HCT116 (cell line): ENCODE results near the gene TESK1. TPM values are rescaled to one million over a fixed set of nuclear protein-coding genes. Genes with fewer than 3 reads are reported as not detected.

ENCODE experiments used
- ATAC-seq: fragments of 200-7000 bp; cut with Tn5 transposase; 2 replicates; pipeline ENCODE4 v1.9.1; 2020; ENCODE audit warnings: mild to moderate bottlenecking, moderate library complexity
- BruUV-seq: library from RNA; stranded (reverse); fragments of 400-500 nt; replicated peaks from 2 replicates; lab custom pipeline; 2021; lab: Mats Ljungman, UMichigan
- CTCF ChIA-PET: fragments of 300-600 bp; sonication (Branson Sonifier 250); formaldehyde crosslinking; loops from one replicate; lab custom pipeline; 2021; ENCODE audit warnings: antibody characterized with exemption; lab: Charles Lee
- POLR2A ChIA-PET: fragments of 300-600, 350-600 bp; sonication (Branson Sonifier 250); formaldehyde crosslinking; loops from one replicate; lab custom pipeline; 2021; ENCODE audit warnings: antibody characterized with exemption; lab: Charles Lee
- RAD21 ChIA-PET, 2 experiments: fragments of 300-600 bp; sonication (Branson Sonifier 250); formaldehyde crosslinking; loops; one replicate each; lab custom pipeline; 2023; ENCODE audit warnings: low total read pairs in 2 of 2; ENCODE audit not compliant: uncharacterized antibody in 2 of 2, unreplicated experiment in 2 of 2, low non-redundant PET in 1 of 2; lab: Charles Lee
- DNase-seq: peaks from one replicate; pipeline ENCODE4 v3.0.0-alpha.2; 2010; ENCODE audit warnings: low read depth, low spot score
- H2AFZ ChIP-seq: fragments of 200-600 bp; shearing (Covaris generic), sonication (generic); 2 replicates; pipeline ENCODE4 v1.6.1; 2017; ENCODE audit warnings: low read depth, mixed run types, mixed read lengths, antibody characterized with exemption, low read length; ENCODE audit not compliant: poor library complexity, severe bottlenecking
- H3K27ac ChIP-seq: 2 replicates; pipeline ENCODE4 v1.5.1; 2012; ENCODE audit warnings: low read depth, low read length
- H3K27me3 ChIP-seq: fragments of 200-600 bp; sonication (generic); 2 replicates; pipeline ENCODE4 v1.6.1; 2016; ENCODE audit warnings: mixed run types, low read length, mixed read lengths; ENCODE audit not compliant: insufficient read depth
- H3K36me3 ChIP-seq, 2 experiments: fragments of 200-500 bp in 1 of 2; fragments of 200-600 bp in 1 of 2; sonication (Bioruptor generic) in 1 of 2; sonication (generic) in 1 of 2; 2 replicates each; pipeline versions ENCODE4 v1.5.1 to v1.6.1; 2014 to 2016; ENCODE audit warnings: low read length in 2 of 2, inconsistent platforms in 1 of 2, mixed read lengths in 1 of 2, mixed run types in 1 of 2; ENCODE audit not compliant: insufficient read depth in 2 of 2, control insufficient read depth in 1 of 2
- H3K4me1 ChIP-seq, 2 experiments: fragments of 200-600 bp in 1 of 2; sonication (generic) in 1 of 2; 2 replicates each; pipeline versions ENCODE4 v1.5.1 to v1.6.1; 2012 to 2017; ENCODE audit warnings: low read length in 2 of 2, inconsistent platforms in 1 of 2, mild to moderate bottlenecking in 1 of 2, mixed read lengths in 1 of 2, mixed run types in 1 of 2, moderate library complexity in 1 of 2; ENCODE audit not compliant: insufficient read depth in 2 of 2, control insufficient read depth in 1 of 2
- H3K4me2 ChIP-seq: fragments of 200-600 bp; sonication (generic); 2 replicates; pipeline ENCODE4 v1.6.1; 2017; ENCODE audit warnings: mixed run types, low read length, mixed read lengths
- H3K4me3 ChIP-seq, 2 experiments: fragments of 200-600 bp in 1 of 2; sonication (generic) in 1 of 2; replicated peaks in 1 of 2; 2 replicates each; pipeline ENCODE4 v1.5.1; 2011 to 2016; ENCODE audit warnings: low read length in 2 of 2, control low read depth in 1 of 2, low read depth in 1 of 2, mild to moderate bottlenecking in 1 of 2, mixed read lengths in 1 of 2, mixed run types in 1 of 2
- H3K79me2 ChIP-seq: fragments of 200-600 bp; sonication (generic); 2 replicates; pipeline ENCODE4 v1.6.1; 2017; ENCODE audit warnings: mild to moderate bottlenecking, mixed run types, low read length, moderate library complexity, mixed read lengths; ENCODE audit not compliant: insufficient read depth
- H3K9ac ChIP-seq: fragments of 200-600 bp; sonication (generic); 2 replicates; pipeline ENCODE4 v1.6.1; 2016; ENCODE audit warnings: low read length, mixed read lengths
- H3K9me2 ChIP-seq: fragments of 200-600 bp; sonication (generic), shearing (Covaris generic); 2 replicates; pipeline ENCODE4 v1.6.1; 2017; ENCODE audit warnings: mixed run types, mild to moderate bottlenecking, moderate library complexity; ENCODE audit not compliant: insufficient read depth
- H3K9me3 ChIP-seq, 2 experiments: fragments of 200-500 bp in 1 of 2; fragments of 200-600 bp in 1 of 2; sonication (Bioruptor generic) in 1 of 2; sonication (generic) in 1 of 2; 2 replicates each; pipeline ENCODE4 v1.6.1; 2014 to 2017; ENCODE audit warnings: low read length in 2 of 2, mixed read lengths in 2 of 2, inconsistent platforms in 1 of 2, low read depth in 1 of 2, mild to moderate bottlenecking in 1 of 2, mixed run types in 1 of 2, moderate library complexity in 1 of 2; ENCODE audit not compliant: control insufficient read depth in 1 of 2, insufficient read depth in 1 of 2
- H4K20me1 ChIP-seq: fragments of 200-600 bp; sonication (generic), shearing (Covaris generic); 2 replicates; pipeline ENCODE4 v1.6.1; 2017; ENCODE audit warnings: mixed run types, mild to moderate bottlenecking, moderate library complexity; ENCODE audit not compliant: insufficient read depth
- CBX3 ChIP-seq: IDR thresholded peaks from 2 replicates; pipeline ENCODE4 v1.6.1; 2012; ENCODE audit warnings: low read depth
- CEBPB ChIP-seq: IDR thresholded peaks from 2 replicates; pipeline ENCODE4 v1.6.1; 2012; ENCODE audit warnings: low read depth
- EGR1 ChIP-seq: IDR thresholded peaks from 2 replicates; pipeline ENCODE4 v1.6.1; 2012; ENCODE audit warnings: low read depth
- ELF1 ChIP-seq: IDR thresholded peaks from 2 replicates; pipeline ENCODE4 v1.6.1; 2012; ENCODE audit warnings: low read depth, borderline replicate concordance
- EZH2 ChIP-seq: fragments of 200-600 bp; sonication (generic); IDR thresholded peaks from 2 replicates; pipeline ENCODE4 v1.6.1; 2017; ENCODE audit warnings: antibody characterized with exemption, mixed run types
- JUND ChIP-seq: IDR thresholded peaks from 2 replicates; pipeline ENCODE4 v1.6.1; 2012
- RAD21 ChIP-seq: IDR thresholded peaks from 2 replicates; pipeline ENCODE4 v1.6.1; 2012; ENCODE audit warnings: low read depth, mild to moderate bottlenecking
- YY1 ChIP-seq: IDR thresholded peaks from 2 replicates; pipeline ENCODE4 v1.6.1; 2011; ENCODE audit warnings: low read length, low read depth, moderate library complexity, mild to moderate bottlenecking; ENCODE audit not compliant: insufficient replicate concordance; ENCODE audit errors: extremely low read depth
- ZNF274 ChIP-seq: fragments of 200-500 bp; sonication (Bioruptor generic); IDR thresholded peaks from 2 replicates; pipeline ENCODE4 v1.6.1; 2014; ENCODE audit warnings: mild to moderate bottlenecking, low read depth, low read length, inconsistent platforms
- intact Hi-C: fragments of 100-400 bp; cut with micrococcal nuclease; formaldehyde crosslinking; loops from 2 replicates; pipeline ENCODE4 v1.10.0; 2022
- total RNA-seq: library from RNA; stranded (reverse); gene quantifications from one replicate; pipeline ENCODE4 v1.2.1, GENCODE V29; 2021; ENCODE audit not compliant: unreplicated experiment
- TF ChIP-seq, protein P1 (sequence below): IDR thresholded peaks from 2 replicates; pipeline ENCODE4 v1.6.1; 2012
- TF ChIP-seq, protein P2 (sequence below): IDR thresholded peaks from 2 replicates; pipeline ENCODE4 v1.6.1; 2012
- TF ChIP-seq, protein P3 (sequence below): IDR thresholded peaks from 2 replicates; pipeline ENCODE4 v1.6.1; 2011; ENCODE audit warnings: mild to moderate bottlenecking, low read length, moderate library complexity; ENCODE audit not compliant: insufficient replicate concordance; ENCODE audit errors: extremely low read depth
- TF ChIP-seq, protein P4 (sequence below), 3 experiments: fragments of 200-600 bp in 1 of 3; sonication (generic) in 1 of 3; IDR thresholded peaks in 2 of 3; conservative IDR thresholded peaks in 1 of 3; 2 replicates each; pipeline ENCODE4 v1.5.1; 2012 to 2017; ENCODE audit warnings: low read depth in 2 of 3, low read length in 2 of 3, antibody characterized with exemption in 1 of 3, borderline replicate concordance in 1 of 3, control low read depth in 1 of 3, mild to moderate bottlenecking in 1 of 3, mixed read lengths in 1 of 3, mixed run types in 1 of 3, moderate library complexity in 1 of 3; ENCODE audit not compliant: insufficient read depth in 1 of 3

TESK1 gene
- total RNA-seq, 1 experiment from 2014 or later = 26.6 TPM

DNA sequence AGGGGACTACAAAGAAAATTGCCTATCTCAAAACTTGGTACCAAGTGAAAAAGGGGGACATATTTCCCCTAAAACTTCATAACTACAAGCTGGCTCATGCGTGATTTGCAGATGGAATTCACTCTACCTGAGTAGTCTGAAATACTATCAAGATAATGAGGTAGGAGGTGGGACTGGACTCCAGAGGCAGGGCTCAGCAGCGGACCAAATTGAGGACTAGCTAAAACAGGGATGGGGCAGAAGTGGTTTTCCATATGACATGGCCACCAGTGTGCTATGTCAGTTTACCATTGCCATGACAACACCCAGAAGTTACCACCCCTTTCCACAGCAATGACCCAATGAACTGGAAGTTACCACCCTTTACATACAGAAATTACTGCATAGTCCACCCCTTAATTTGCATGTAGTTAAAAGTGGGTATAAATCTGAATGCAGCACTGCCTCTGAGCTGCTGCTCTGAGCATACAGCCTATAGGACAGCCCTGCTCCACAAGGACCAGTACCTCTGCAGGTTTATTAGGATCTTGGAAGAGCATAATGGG lies 30.4 kb upstream of the TESK1 start:
- ChIA-PET RAD21 (no interaction called here), POLR2A (no interaction called here), CTCF (no interaction called here)
- intact Hi-C loops = no loop called here
- ATAC-seq = no peak
- no peaks in the 10 kb centered on the region for H3K27me3 ChIP-seq
- H3K4me3 ChIP-seq = no peak overlapping the region
- TF ChIP-seq ZNF274 (no peak), CBX3 (no peak), JUND (no peak), YY1 (no peak), RAD21 (no peak), CEBPB (no peak), ELF1 (no peak), EZH2 (no peak), EGR1 (no peak)
- TF ChIP-seq, protein P1, sequence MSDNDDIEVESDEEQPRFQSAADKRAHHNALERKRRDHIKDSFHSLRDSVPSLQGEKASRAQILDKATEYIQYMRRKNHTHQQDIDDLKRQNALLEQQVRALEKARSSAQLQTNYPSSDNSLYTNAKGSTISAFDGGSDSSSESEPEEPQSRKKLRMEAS = no peak
- TF ChIP-seq, protein P2, sequence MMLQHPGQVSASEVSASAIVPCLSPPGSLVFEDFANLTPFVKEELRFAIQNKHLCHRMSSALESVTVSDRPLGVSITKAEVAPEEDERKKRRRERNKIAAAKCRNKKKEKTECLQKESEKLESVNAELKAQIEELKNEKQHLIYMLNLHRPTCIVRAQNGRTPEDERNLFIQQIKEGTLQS = no peak
- TF ChIP-seq, protein P3, sequence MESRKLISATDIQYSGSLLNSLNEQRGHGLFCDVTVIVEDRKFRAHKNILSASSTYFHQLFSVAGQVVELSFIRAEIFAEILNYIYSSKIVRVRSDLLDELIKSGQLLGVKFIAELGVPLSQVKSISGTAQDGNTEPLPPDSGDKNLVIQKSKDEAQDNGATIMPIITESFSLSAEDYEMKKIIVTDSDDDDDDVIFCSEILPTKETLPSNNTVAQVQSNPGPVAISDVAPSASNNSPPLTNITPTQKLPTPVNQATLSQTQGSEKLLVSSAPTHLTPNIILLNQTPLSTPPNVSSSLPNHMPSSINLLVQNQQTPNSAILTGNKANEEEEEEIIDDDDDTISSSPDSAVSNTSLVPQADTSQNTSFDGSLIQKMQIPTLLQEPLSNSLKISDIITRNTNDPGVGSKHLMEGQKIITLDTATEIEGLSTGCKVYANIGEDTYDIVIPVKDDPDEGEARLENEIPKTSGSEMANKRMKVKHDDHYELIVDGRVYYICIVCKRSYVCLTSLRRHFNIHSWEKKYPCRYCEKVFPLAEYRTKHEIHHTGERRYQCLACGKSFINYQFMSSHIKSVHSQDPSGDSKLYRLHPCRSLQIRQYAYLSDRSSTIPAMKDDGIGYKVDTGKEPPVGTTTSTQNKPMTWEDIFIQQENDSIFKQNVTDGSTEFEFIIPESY = no peak
- TF ChIP-seq, protein P4, sequence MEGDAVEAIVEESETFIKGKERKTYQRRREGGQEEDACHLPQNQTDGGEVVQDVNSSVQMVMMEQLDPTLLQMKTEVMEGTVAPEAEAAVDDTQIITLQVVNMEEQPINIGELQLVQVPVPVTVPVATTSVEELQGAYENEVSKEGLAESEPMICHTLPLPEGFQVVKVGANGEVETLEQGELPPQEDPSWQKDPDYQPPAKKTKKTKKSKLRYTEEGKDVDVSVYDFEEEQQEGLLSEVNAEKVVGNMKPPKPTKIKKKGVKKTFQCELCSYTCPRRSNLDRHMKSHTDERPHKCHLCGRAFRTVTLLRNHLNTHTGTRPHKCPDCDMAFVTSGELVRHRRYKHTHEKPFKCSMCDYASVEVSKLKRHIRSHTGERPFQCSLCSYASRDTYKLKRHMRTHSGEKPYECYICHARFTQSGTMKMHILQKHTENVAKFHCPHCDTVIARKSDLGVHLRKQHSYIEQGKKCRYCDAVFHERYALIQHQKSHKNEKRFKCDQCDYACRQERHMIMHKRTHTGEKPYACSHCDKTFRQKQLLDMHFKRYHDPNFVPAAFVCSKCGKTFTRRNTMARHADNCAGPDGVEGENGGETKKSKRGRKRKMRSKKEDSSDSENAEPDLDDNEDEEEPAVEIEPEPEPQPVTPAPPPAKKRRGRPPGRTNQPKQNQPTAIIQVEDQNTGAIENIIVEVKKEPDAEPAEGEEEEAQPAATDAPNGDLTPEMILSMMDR (IDR thresholded peaks at IDR 0.05 in 2 of 3, conservative IDR thresholded peaks at IDR 0.05 in 1 of 3; ENCODE audit: borderline replicate concordance in 1 of 3, insufficient read depth in 1 of 3, low read depth in 2 of 3, low read length in 2 of 3) = no peak
- H3K9me3 ChIP-seq = no peaks in the 10 kb centered on the region
- H3K9me2 ChIP-seq = no peaks in the 10 kb centered on the region
- no peaks in the 10 kb centered on the region for H3K79me2 ChIP-seq
- no peak overlapping the region for H3K9ac ChIP-seq
- H3K27ac ChIP-seq = no peak overlapping the region
- H2AFZ ChIP-seq = no peak overlapping the region
- H3K4me1 ChIP-seq = peaks cover 0 to 2% of the 10 kb centered on the region in 2 experiments; a peak in 1 of 4 replicates
- H3K4me2 ChIP-seq = no peak overlapping the region
- no peaks in the 10 kb centered on the region for H4K20me1 ChIP-seq
- no TSS peak for BruUV-seq
- no peak for DNase-seq
- H3K36me3 ChIP-seq = no peaks in the 10 kb centered on the region
